Thoracic aorta (tissue), 2 donors: ENCODE results near the gene KIF12. TPM values are rescaled to one million over a fixed set of nuclear protein-coding genes. Genes with fewer than 3 reads are reported as not detected.

Experiments
- ATAC-seq: fragments of 150-250 bp; one replicate; pipeline ENCODE4 v1.8.0; 2017; ENCODE audit warnings: low read depth; ENCODE audit not compliant: insufficient number of reproducible peaks, low FRiP score
- DNase-seq: peaks from one replicate; pipeline ENCODE4 v3.0.0-alpha.2; 2020; ENCODE audit warnings: low spot score
- H3K27ac ChIP-seq, 2 donors: fragments of 200-600 bp; sonication (generic); 1 replicate in 1 of 2; 2 replicates in 1 of 2; pipeline ENCODE4 v1.5.1; 2016; ENCODE audit warnings: mild to moderate bottlenecking in 2 of 2, moderate library complexity in 2 of 2
- H3K27me3 ChIP-seq: fragments of 200-600 bp; sonication (generic); replicated peaks from 2 replicates; pipeline ENCODE4 v1.6.0; 2016; ENCODE audit warnings: mild to moderate bottlenecking; ENCODE audit not compliant: insufficient read depth
- H3K36me3 ChIP-seq: fragments of 200-600 bp; sonication (generic); one replicate; pipeline ENCODE4 v1.5.1; 2016
- H3K4me1 ChIP-seq, 2 donors: fragments of 200-600 bp; sonication (generic); 1 replicate in 1 of 2; 2 replicates in 1 of 2; pipeline versions ENCODE4 v1.5.1 to v1.6.0; 2016; ENCODE audit warnings: low read depth in 2 of 2, mild to moderate bottlenecking in 1 of 2; ENCODE audit not compliant: control insufficient read depth in 1 of 2
- H3K4me3 ChIP-seq: fragments of 200-600 bp; sonication (generic); 2 replicates; pipeline ENCODE4 v1.5.1; 2016; ENCODE audit warnings: mild to moderate bottlenecking
- H3K9me3 ChIP-seq: fragments of 200-600 bp; sonication (generic); 2 replicates; pipeline ENCODE4 v1.5.1; 2016
- CTCF ChIP-seq: fragments of 200-600 bp; sonication (generic); IDR thresholded peaks from one replicate; pipeline ENCODE4 v1.5.1; 2019; ENCODE audit warnings: antibody characterized with exemption
- total RNA-seq, 2 donors: library from RNA; depleted of rRNA; stranded (reverse); fragments of >200 nt; gene quantifications; one replicate each; pipeline versions ENCODE4 v1.1.0 to v1.2.3, GENCODE V29; 2016

The KIF12 gene
- total RNA-seq, 2 donors from 2014 or later: not detected

DNA sequence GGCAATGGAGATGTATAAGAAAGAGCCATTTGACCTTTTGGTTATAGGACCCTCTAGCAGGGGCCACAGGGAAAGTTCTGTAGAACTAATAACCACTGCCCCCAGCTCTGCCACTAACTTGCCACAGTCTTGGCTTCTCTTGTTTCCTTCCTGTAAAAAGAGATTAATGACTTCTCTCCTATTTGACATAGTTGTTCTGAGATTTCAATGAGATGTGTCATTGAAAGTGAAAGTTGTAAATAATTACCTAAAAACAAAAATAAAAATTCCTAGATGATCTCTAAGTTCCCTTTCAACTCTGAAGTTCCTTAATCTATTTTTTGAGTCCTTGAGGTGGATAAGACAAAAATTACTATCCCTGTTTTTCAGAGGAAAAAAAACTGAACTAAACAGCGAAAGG, 1.4 kb upstream of the KIF12 start:
- Histone ChIP-seq H3K27ac (no peak overlapping the region), H3K9me3 (no peaks in the 10 kb centered on the region), H3K4me3 (no peak overlapping the region), H3K36me3 (no peaks in the 10 kb centered on the region), H3K4me1 (peaks cover 4 to 7% of the 10 kb centered on the region in 2 donors), H3K27me3 (no peaks in the 10 kb centered on the region)
- ATAC-seq (no peak), DNase-seq (no peak)
- TF ChIP-seq CTCF: no peak

DNA sequence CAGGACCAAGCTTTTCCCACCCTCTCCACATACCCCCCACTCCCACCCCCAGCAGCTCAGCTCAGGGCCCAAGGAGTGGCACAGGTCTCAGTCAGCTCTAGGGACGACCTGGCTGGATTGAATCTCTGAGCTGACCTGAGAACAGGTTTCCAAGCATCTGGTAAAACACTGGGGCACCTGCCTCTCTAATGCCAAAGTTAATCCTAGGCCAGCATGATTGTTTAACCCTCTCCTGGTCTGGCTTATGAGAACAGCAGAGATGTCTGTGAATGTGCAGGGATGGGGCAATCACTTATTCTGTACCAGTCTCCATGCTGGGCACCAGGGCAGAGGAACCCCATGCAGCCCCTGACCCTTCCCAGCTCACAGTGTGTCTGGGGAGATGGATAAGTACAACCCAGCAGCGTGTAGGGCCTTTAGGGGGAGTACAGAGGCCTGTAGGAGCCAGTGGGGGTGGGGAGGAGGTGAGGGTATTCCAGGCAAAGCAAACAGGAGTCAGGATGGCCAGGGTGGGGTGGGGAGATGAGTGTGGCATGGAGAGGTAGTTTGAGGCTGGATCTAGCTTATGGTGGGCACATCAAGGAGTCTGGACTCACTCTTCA, 678 bp upstream of the KIF12 start:
- Histone ChIP-seq H3K4me3 (no peak overlapping the region), H3K36me3 (no peaks in the 10 kb centered on the region), H3K27me3 (no peaks in the 10 kb centered on the region), H3K4me1 (peaks cover 4 to 7% of the 10 kb centered on the region in 2 donors), H3K9me3 (no peaks in the 10 kb centered on the region), H3K27ac (no peak overlapping the region)
- no peak for TF ChIP-seq CTCF
- ATAC-seq (no peak), DNase-seq (no peak)

DNA sequence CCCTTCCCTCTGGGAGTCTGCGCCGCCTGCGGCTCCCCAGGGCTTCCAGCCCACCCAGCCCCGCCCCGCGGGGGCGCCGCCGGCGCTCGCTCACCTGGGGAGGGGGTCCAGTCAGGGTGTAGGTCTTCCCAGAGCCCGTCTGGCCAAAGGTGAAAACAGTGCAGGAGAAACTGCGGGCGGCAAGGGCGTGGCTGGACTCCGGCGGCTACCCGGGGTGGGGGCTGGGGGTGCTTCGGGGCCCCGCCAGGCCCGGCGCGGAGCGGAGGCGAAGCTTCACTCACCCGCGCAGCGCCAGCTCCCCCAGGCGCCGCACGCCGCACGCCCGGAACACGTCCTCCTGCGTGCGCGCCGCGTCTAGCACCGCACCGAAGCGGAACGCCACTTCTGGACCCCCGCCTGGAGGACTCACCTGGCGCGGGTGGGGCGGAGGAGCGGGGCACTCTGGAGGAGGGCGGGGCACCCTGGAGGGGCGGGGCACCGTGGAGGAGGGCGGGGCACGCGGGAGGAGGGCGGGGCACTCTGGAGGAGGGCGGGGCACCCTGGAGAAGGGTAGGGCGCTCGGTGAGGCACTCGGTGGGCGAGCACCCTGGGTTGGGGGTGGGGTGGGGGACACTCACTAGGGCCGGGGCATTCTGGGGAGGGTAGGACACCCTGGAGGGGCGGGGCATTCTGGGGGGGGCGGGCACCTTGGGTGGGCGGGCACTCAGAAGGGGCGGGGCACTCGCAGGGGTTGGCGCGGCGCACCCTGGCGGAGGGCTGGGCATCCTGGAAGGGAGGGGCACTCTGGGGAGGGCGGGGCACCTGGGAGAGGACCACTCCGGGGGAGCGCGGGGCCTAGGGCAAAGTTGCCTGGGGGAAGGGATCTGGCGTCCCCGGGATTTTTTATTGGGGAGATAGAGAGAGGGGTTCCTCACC, 814 bp downstream of the KIF12 start:
- H3K27ac ChIP-seq: no peak overlapping the region

GRCh38 chr9:114097613-114098020, 1.5 kb downstream of the KIF12 start:
- ATAC-seq (no peak), DNase-seq (no peak)
- no peaks in the 10 kb centered on the region for H3K27me3 ChIP-seq
- peak overlapping the region; percentile 72 for H3K4me3 ChIP-seq
- H3K27ac ChIP-seq: no peak overlapping the region
- H3K4me1 ChIP-seq: peaks cover 4 to 7% of the 10 kb centered on the region in 2 donors
- TF ChIP-seq CTCF: no peak
- H3K36me3 ChIP-seq: no peaks in the 10 kb centered on the region
- H3K9me3 ChIP-seq: no peaks in the 10 kb centered on the region

More for the DNA sequence above, 814 bp downstream of the KIF12 start:
- peak overlapping the region; percentile 72 for H3K4me3 ChIP-seq
- no peaks in the 10 kb centered on the region for H3K27me3 ChIP-seq
- ATAC-seq: no peak
- peaks cover 4 to 7% of the 10 kb centered on the region in 2 donors for H3K4me1 ChIP-seq
- H3K9me3 ChIP-seq: no peaks in the 10 kb centered on the region
- H3K36me3 ChIP-seq: no peaks in the 10 kb centered on the region
- TF ChIP-seq CTCF: no peak
- no peak for DNase-seq

DNA sequence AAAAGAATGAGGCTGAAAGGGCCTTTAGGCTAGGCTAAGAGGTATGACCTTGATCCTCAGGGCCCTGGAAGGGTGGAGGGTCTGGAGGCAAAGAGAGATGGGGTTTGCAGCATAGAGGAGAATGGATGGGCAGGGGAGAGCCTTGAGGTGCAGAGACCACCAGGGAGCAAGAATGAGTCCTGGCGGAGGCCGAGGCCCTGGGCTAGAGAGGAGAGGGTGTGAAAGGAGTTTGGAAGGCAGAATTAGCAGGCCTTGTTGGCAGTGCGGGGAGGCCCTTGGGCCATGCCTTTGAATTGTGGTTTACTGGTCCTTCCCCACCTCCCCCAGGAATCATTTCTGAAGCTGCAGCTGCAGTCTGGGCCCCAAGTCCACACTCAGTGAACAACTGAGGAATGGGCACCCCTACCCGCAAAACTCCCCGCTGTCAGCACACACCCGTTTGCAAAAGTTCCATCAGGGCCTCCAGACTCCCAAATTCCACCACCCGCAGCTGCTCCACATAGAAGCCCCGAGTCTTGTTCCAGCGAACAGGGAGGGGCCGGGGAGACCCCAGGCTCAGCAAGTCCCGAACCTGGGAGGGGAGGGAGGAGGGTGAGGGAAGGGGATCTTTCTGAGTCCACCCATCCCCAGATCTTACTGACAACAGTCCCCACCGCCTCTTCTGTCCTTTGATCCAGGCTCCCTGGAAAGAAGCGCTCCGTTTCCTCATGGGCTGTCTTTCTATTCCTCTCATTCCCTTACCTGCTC, 2.1 kb downstream of the KIF12 start:
- no peak for TF ChIP-seq CTCF
- Histone ChIP-seq H3K4me3 (no peak overlapping the region), H3K9me3 (no peaks in the 10 kb centered on the region), H3K36me3 (no peaks in the 10 kb centered on the region), H3K27ac (no peak overlapping the region), H3K27me3 (no peaks in the 10 kb centered on the region), H3K4me1 (peaks cover 4 to 7% of the 10 kb centered on the region in 2 donors)
- DNase-seq: no peak
- no peak for ATAC-seq
